ENCODE data around the gene PTH1R. TPM values are rescaled to one million over a fixed set of nuclear protein-coding genes. Genes with fewer than 3 reads are reported as not detected.
A peak's percentile ranks its signal among the peaks of the same experiment; 100 is the strongest.

Gene PTH1R
- total RNA-seq, 2 donors from 2014 or later: 5.6 to 8.9 TPM

- DNase-seq (ENCODE audit: low spot score) (no peak), ATAC-seq (ENCODE audit: insufficient number of reproducible peaks, low FRiP score, low read depth) (no peak)
- no peaks in the 10 kb centered on the region for H3K9me3 ChIP-seq
- peak overlapping the region; percentile 25 to 58 for H3K27ac ChIP-seq
- no peak for TF ChIP-seq CTCF (IDR thresholded peaks at IDR 0.05)
- no peaks in the 10 kb centered on the region for H3K27me3 ChIP-seq (replicated peaks; ENCODE audit: insufficient read depth)
- peak overlapping the region; percentile 86 for H3K4me3 ChIP-seq
- peaks cover 10 to 29% of the 10 kb centered on the region in 2 donors for H3K4me1 ChIP-seq (ENCODE audit: control insufficient read depth in 1 of 2, low read depth in 2 of 2)
- no peaks in the 10 kb centered on the region for H3K36me3 ChIP-seq
These were observed 30.6 kb upstream of the PTH1R start for GRCh38 chr3:46846624-46847542.

GRCh38 chr3:46847744-46848143, 29.8 kb upstream of the PTH1R start:
- Histone ChIP-seq H3K27me3 (replicated peaks; ENCODE audit: insufficient read depth) (no peaks in the 10 kb centered on the region), H3K27ac (no peak overlapping the region), H3K36me3 (no peaks in the 10 kb centered on the region), H3K9me3 (no peaks in the 10 kb centered on the region), H3K4me1 (ENCODE audit: control insufficient read depth in 1 of 2, low read depth in 2 of 2) (peaks cover 10 to 29% of the 10 kb centered on the region in 2 donors), H3K4me3 (no peak overlapping the region)
- no peak for TF ChIP-seq CTCF (IDR thresholded peaks at IDR 0.05)
- ATAC-seq (ENCODE audit: insufficient number of reproducible peaks, low FRiP score, low read depth) (no peak), DNase-seq (ENCODE audit: low spot score) (no peak)

GRCh38 chr3:46848271-46849044, 29.1 kb upstream of the PTH1R start:
- Histone ChIP-seq H3K4me1 (ENCODE audit: control insufficient read depth in 1 of 2, low read depth in 2 of 2) (peaks cover 10 to 29% of the 10 kb centered on the region in 2 donors), H3K4me3 (no peak overlapping the region), H3K27ac (no peak overlapping the region), H3K36me3 (no peaks in the 10 kb centered on the region), H3K9me3 (no peaks in the 10 kb centered on the region), H3K27me3 (replicated peaks; ENCODE audit: insufficient read depth) (no peaks in the 10 kb centered on the region)
- TF ChIP-seq CTCF (IDR thresholded peaks at IDR 0.05): peak; percentile 23
- ATAC-seq (ENCODE audit: insufficient number of reproducible peaks, low FRiP score, low read depth) (no peak), DNase-seq (ENCODE audit: low spot score) (no peak)

- no peaks in the 10 kb centered on the region for H3K36me3 ChIP-seq
- no peak for TF ChIP-seq CTCF (IDR thresholded peaks at IDR 0.05)
- DNase-seq (ENCODE audit: low spot score): no peak
- H3K4me1 ChIP-seq (ENCODE audit: control insufficient read depth in 1 of 2, low read depth in 2 of 2): peaks cover 10 to 29% of the 10 kb centered on the region in 2 donors
- no peaks in the 10 kb centered on the region for H3K27me3 ChIP-seq (replicated peaks; ENCODE audit: insufficient read depth)
- no peak overlapping the region for H3K4me3 ChIP-seq
- ATAC-seq (ENCODE audit: insufficient number of reproducible peaks, low FRiP score, low read depth): no peak
- no peaks in the 10 kb centered on the region for H3K9me3 ChIP-seq
- no peak overlapping the region for H3K27ac ChIP-seq
These were observed 28.4 kb upstream of the PTH1R start for GRCh38 chr3:46849045-46849631.

All from thoracic aorta (tissue), 2 donors.